HG03432 (cell line): ENCODE measurements around the gene SLC5A3.

Source experiments
- ATAC-seq: cut with Tn5 transposase; IDR thresholded peaks from one replicate; pipeline ENCODE4 v1.9.1; 2021; ENCODE audit warnings: mild to moderate bottlenecking, moderate library complexity; ENCODE audit not compliant: unreplicated experiment

Gene SLC5A3

GRCh38 chr21:34065027-34065426, 8.4 kb upstream of the SLC5A3 start:
- no peak for ATAC-seq

DNA sequence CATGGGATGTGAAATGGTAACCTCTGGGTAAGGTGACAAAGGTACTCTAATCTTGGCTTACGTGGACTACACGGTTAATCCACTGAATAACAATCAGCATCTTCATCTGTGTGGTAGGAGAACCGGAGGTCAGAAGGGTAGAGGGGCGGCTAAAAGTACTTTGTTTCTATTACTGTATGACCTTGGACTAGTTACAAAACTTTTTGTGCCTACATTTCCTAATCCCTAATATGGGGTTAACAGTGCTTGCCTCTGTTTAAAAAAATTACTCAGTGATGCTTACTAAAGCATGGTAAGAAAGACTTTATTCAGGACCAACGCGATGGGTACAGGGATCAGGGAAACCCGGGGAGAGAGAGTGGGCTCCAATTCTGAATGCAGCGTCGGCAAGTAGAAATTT, 1.7 kb upstream of the SLC5A3 start:
- ATAC-seq = no peak

GRCh38 chr21:34072145-34073031, 990 bp upstream of the SLC5A3 start:
- no peak for ATAC-seq

- ATAC-seq = peak; percentile 55
Observed at GRCh38 chr21:34073749-34074282, 438 bp downstream of the SLC5A3 start.

DNA sequence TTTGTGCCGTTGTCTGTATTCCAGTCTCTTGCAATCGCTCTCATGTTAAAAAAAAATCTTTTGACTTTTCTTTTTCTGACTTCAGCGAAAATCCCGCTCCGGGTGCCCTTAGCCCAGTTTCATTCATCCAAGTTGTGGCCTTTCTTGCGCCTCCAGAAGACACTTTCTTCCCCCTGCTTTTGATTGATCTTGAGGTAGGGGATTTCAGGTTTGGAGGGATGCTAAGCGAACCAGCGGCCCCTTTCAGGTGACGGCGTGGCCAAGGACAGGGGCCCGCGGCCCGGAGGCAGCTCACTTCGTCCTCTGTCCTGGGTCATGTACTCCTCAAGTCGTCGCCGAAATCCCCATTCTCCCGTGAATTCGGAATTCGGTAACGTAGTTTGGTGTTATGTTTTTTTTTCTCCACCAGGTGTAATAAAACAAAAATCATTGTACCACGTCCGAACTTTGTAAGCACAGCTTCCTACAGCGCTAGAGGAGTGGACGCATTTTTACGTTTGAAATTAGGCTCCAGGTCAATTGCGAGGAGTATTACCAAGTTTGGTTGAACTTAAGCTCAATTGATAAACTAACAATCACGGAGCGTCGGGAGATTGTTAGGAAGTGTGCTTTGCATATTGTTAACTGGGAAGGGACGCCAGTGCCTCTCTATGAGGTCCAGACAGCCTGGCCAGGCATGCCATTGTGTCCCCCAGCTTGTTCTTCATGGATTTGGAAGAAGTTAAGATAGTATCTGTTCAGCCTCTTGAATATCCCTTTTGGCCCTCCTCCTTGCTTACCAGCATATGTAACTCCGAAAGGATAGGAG, 1.1 kb downstream of the SLC5A3 start:
- no peak for ATAC-seq

- ATAC-seq = no peak
Observed at GRCh38 chr21:34075091-34075425, 1.7 kb downstream of the SLC5A3 start.

DNA sequence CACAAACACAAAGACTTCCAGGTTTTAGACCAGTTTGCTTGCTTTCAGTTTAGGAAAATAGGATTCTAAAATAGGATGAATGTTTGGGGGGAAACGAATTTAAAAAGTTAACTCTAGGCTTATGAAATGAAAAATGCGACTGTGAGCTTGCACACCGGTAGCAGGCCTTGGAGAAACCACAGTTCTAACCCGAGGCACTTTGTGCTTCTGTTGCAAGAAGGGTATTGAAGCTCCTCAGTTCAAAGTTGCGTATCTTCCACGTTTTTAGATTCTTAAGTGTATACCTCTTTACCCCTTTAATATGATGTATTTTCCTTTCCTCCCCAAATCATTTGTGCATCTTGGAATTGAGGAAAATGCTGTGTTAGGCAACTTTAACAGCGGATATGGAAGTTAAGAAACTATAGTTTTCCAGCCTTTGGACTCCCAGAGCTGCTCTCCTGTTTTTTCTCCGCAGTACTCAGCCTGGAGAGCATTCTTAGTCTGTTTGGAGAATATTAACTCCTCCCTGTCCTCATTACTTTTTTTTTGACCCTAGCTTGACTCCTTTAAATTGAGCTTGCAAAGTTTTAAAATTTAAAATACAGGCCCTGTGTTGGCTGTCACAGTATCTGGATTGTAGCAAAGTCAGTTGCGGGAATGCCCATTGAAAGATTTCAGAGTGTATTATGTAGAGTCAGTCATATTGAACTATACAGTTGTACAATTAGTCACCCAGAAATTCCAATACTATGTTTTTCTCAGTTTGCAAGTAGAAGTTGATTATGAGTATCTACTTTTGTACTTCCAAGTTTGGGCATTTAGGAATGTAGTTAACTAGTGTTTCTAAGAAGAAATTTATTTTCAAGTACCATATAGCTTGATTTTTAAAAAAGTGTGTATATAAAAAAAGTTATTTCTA, 2.6 kb downstream of the SLC5A3 start:
- no peak for ATAC-seq

DNA sequence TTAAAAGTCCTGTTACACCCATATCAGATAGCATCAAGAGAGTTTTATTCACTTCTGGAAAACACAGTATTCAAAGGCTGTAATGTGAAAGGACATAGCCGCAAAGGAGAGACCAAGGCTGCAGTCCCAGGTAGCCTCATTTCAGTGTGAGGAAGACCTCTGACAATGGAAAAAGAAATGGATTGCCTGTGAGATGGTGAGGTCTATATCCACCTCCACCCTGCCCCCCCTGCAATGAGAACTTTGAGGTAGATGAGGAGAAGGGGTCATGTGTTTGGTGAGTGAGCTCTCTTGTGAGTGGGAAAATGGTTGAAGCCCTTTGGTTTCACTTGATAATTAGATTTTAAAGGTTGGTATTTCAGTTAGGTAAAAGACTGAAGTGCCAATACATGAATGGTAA, 3.5 kb downstream of the SLC5A3 start:
- ATAC-seq = no peak

DNA sequence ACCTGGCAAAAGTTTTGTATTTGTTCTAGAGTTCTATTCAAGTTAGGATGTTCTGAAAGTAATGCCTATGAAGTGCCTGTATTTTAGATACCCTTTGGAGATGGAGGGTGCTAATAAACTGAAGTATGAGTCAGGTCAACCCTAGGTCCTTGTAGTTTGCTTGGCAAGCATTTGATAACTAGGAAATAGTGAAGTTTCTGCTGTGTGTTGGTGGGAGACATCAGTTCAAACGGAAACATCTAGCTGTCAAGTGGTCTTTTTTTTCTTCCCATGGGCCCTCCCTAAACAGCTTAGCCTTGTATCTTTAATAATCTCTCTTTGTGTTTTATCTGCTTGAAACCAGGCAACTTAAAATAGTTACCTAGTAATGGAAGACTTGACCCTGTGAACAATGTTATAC, 4.5 kb downstream of the SLC5A3 start:
- ATAC-seq = no peak

DNA sequence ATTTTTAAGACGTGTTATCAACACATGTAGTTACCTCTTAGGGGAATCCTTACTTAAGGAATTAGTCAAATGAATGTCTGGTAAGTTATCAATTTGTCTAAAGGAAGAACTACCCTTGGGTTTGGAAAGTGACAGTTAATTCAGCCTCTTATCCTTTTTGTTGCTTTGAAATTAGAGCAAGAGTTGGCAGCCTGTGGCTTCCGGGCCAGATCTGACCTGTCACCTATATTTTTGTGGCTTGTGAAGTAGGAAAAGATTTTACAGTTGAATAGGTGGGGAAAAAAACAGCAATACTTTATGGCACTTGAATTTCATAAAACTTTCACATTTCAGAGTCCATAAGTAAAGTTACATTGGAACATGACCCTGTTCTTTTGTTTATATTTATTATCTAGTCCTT, 5.5 kb downstream of the SLC5A3 start:
- no peak for ATAC-seq

- no peak for ATAC-seq
Observed at GRCh38 chr21:34080710-34081109, 7.3 kb downstream of the SLC5A3 start.

GRCh38 chr21:34082769-34083168, 9.4 kb downstream of the SLC5A3 start:
- no peak for ATAC-seq

GRCh38 chr21:34083357-34083756, 10.0 kb downstream of the SLC5A3 start:
- no peak for ATAC-seq

- no peak for ATAC-seq
Observed at GRCh38 chr21:34085129-34085528, 11.8 kb downstream of the SLC5A3 start.

- ATAC-seq = no peak
Observed at GRCh38 chr21:34086887-34087306, 13.5 kb downstream of the SLC5A3 start.

- no peak for ATAC-seq
Observed at GRCh38 chr21:34088752-34089151, 15.4 kb downstream of the SLC5A3 start.

GRCh38 chr21:34091032-34091431, 17.7 kb downstream of the SLC5A3 start:
- no peak for ATAC-seq

GRCh38 chr21:34091607-34092006, 18.2 kb downstream of the SLC5A3 start:
- no peak for ATAC-seq

DNA sequence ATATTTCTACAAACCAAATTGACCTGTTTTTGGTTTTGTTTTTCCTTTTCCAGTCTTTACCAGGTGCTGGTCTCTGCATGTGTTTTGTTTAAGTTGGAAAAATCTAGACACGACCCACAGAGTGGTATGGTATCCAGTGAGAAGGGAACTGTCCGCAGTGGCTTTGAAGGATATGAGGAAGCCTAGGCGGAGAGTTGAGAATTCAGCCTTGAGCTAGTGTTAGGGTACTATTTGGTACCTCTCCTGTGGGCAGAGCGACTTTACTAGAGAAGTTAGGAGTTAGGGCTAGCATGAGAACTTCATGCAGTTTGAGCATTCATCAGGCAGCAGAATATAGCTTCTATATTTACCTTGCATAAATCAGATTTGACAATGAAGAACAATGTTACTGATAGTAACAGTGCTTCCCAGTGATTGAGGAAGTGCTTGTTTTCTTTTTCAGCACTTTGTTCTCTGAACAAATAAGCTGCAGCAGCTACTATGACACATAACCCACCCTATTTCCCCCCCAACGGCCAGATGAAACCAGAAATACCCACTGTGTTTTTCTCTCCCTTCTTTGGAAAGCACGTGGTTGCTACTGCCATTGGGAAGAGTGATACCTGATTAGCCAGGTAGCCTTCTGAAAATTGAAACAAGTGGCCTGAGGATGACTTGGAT, 19.0 kb downstream of the SLC5A3 start:
- no peak for ATAC-seq

GRCh38 chr21:34093083-34093482, 19.7 kb downstream of the SLC5A3 start:
- ATAC-seq = no peak
